K562 (cell line): ENCODE measurements around the gene DENND5B. TPM values are rescaled to one million over a fixed set of nuclear protein-coding genes. Genes with fewer than 3 reads are reported as not detected.

ENCODE experiments used
- ATAC-seq: fragments of 200-7000 bp; cut with Tn5 transposase; 3 replicates; pipeline ENCODE4 v1.9.1; 2020; ENCODE audit warnings: moderate library complexity
- BruUV-seq: library from RNA; stranded (reverse); fragments of 400-500 nt; replicated peaks from 2 replicates; lab custom pipeline; 2021; lab: Mats Ljungman, UMichigan
- CTCF ChIA-PET: fragments of 300-600 bp; formaldehyde crosslinking; extraction: SDS; loops from one replicate; lab custom pipeline; 2021; ENCODE audit warnings: low intra/inter-chr PET ratio; lab: Yijun Ruan, JAX
- POLR2A ChIA-PET: fragments of 300-600, 350-650 bp; sonication (Branson Sonifier 250); formaldehyde crosslinking; extraction: SDS; loops from one replicate; lab custom pipeline; 2021; ENCODE audit warnings: antibody characterized with exemption, inconsistent platforms; lab: Yijun Ruan, JAX
- DNase-seq, 4 experiments: peaks; one replicate each; pipeline versions ENCODE4 v3.0.0 to v3.0.0-alpha.2; 2011 to 2018; ENCODE audit warnings: low spot score in 3 of 4, mixed read lengths in 3 of 4; ENCODE audit errors: extremely low read depth in 1 of 4
- FAIRE-seq: peaks from 2 replicates; lab custom pipeline; 2011; peaks lifted over from hg19 to GRCh38; lab: Jason Lieb, UNC
- H2AFZ ChIP-seq: 2 replicates; pipeline ENCODE4 v1.6.0; 2011; ENCODE audit warnings: low read depth, low read length, control low read depth, inconsistent platforms
- H3K27ac ChIP-seq: fragments of 200-600 bp; 3 replicates; pipeline ENCODE4 v1.8.0; 2011; ENCODE audit warnings: low read depth, mild to moderate bottlenecking, control low read depth, inconsistent platforms, low read length, moderate library complexity, mixed read lengths; ENCODE audit errors: extremely low read depth
- H3K27me3 ChIP-seq, 2 experiments: fragments of 300-600 bp in 1 of 2; 2 replicates in 1 of 2; 3 replicates in 1 of 2; pipeline versions ENCODE4 v1.6.0 to v1.8.0; 2011; ENCODE audit warnings: inconsistent platforms in 2 of 2, low read length in 2 of 2, mild to moderate bottlenecking in 1 of 2, mixed read lengths in 1 of 2, moderate library complexity in 1 of 2; ENCODE audit not compliant: control insufficient read depth in 2 of 2, insufficient read depth in 2 of 2
- H3K36me3 ChIP-seq: fragments of 300-600 bp; 3 replicates; pipeline ENCODE4 v1.8.0; 2011; ENCODE audit warnings: mild to moderate bottlenecking, low read length, inconsistent platforms; ENCODE audit not compliant: control insufficient read depth, insufficient read depth
- H3K4me1 ChIP-seq, 2 experiments: fragments of 200-600 bp in 1 of 2; replicated peaks in 1 of 2; 2 replicates in 1 of 2; 3 replicates in 1 of 2; pipeline versions ENCODE4 v1.5.1 to v1.8.0; 2011; ENCODE audit warnings: inconsistent platforms in 2 of 2, low read length in 2 of 2, mild to moderate bottlenecking in 1 of 2, mixed read lengths in 1 of 2, moderate library complexity in 1 of 2; ENCODE audit not compliant: control insufficient read depth in 2 of 2, insufficient read depth in 2 of 2
- H3K4me2 ChIP-seq: 2 replicates; pipeline ENCODE4 v1.6.1; 2011; ENCODE audit warnings: low read length, control low read depth, inconsistent platforms, mixed read lengths; ENCODE audit not compliant: insufficient read depth
- H3K4me3 ChIP-seq: fragments of 200-600 bp; sonication (generic), shearing (Covaris generic); 2 replicates; pipeline ENCODE4 v1.5.1; 2016; ENCODE audit warnings: control low read depth, inconsistent platforms
- H3K79me2 ChIP-seq: fragments of 200-600 bp; 3 replicates; pipeline ENCODE4 v1.8.0; 2011; ENCODE audit warnings: low read length, inconsistent platforms; ENCODE audit not compliant: control insufficient read depth, insufficient read depth
- H3K9ac ChIP-seq, 2 experiments: 2 replicates each; pipeline versions ENCODE4 v1.6.0 to v1.6.1; 2011; ENCODE audit warnings: low read depth in 2 of 2, low read length in 2 of 2, control low read depth in 1 of 2, inconsistent platforms in 1 of 2, mild to moderate bottlenecking in 1 of 2, mixed read lengths in 1 of 2; ENCODE audit not compliant: insufficient read depth in 1 of 2
- H3K9me1 ChIP-seq: one replicate; pipeline ENCODE4 v1.6.0; 2011; ENCODE audit warnings: inconsistent platforms, mild to moderate bottlenecking, low read length, moderate library complexity; ENCODE audit not compliant: control insufficient read depth, insufficient read depth
- H3K9me3 ChIP-seq: replicated peaks from 2 replicates; pipeline ENCODE4 v1.5.1; 2011; ENCODE audit warnings: low read depth, low read length, inconsistent platforms; ENCODE audit not compliant: control insufficient read depth, insufficient read depth
- H4K20me1 ChIP-seq: replicated peaks from 2 replicates; pipeline ENCODE4 v1.6.1; 2011; ENCODE audit warnings: low read length, inconsistent platforms, mixed read lengths; ENCODE audit not compliant: control insufficient read depth, insufficient read depth
- NCOA2 ChIP-seq, 2 experiments: fragments of 450-650 bp; IDR thresholded peaks; 2 replicates each; pipeline ENCODE4 v1.6.1; 2018; ENCODE audit warnings: mild to moderate bottlenecking in 2 of 2, moderate library complexity in 1 of 2; ENCODE audit not compliant: partially characterized antibody in 2 of 2
- SFPQ ChIP-seq: fragments of 200-400 bp; formaldehyde crosslinking; IDR thresholded peaks from 2 replicates; pipeline ENCODE4 v1.6.1; 2017; ENCODE audit warnings: mild to moderate bottlenecking, low read depth, low read length, moderate library complexity
- SMC3 ChIP-seq: conservative IDR thresholded peaks from 2 replicates; pipeline ENCODE4 v1.6.1; 2011; ENCODE audit warnings: low read depth, low read length, improper control_type of control experiment; ENCODE audit not compliant: insufficient read depth
- ZNF282 ChIP-seq: sonication (generic); formaldehyde crosslinking; IDR thresholded peaks from 2 replicates; pipeline ENCODE4 v1.8.1; 2023; ENCODE audit warnings: missing genetic modification reagents
- ZNF655 ChIP-seq: fragments of 250-450 bp; sonication (Bioruptor Pico); IDR thresholded peaks from 2 replicates; pipeline ENCODE4 v1.5.0; 2021
- in situ Hi-C: fragments of 300-500 bp; cut with MboI; formaldehyde crosslinking; loops from 4 replicates; pipeline ENCODE4 v1.15.0; 2018; ENCODE audit warnings: inconsistent platforms, mixed read lengths
- intact Hi-C: fragments of 100-400 bp; cut with micrococcal nuclease; formaldehyde crosslinking; loops from 2 replicates; pipeline ENCODE4 v1.14.2; 2022
- polyA plus RNA-seq, 8 experiments: library from polyadenylated mRNA; depleted of rRNA in 4 of 8; stranded (reverse) in 5 of 8; unstranded in 3 of 8; fragments of >200 nt; fragmentation: Nextera tagmentation in 2 of 8; fragmentation: Illumina TruSeq in 1 of 8; extraction: Ambion mirVana in 2 of 8; extraction: Trizol in 1 of 8; gene quantifications; 2 replicates each; pipeline versions ENCODE4 v1.2.1 to v1.2.3, GENCODE V29; 2011 to 2014; ENCODE audit warnings: inconsistent platforms in 1 of 8, missing spikeins in 1 of 8
- total RNA-seq, 7 experiments: library from RNA; depleted of rRNA in 6 of 7; stranded (reverse); fragments of >200 nt in 6 of 7; fragmentation: Illumina TruSeq in 2 of 7; extraction: Trizol in 2 of 7; gene quantifications; 2 replicates each; pipeline versions ENCODE4 v1.2.1 to v1.2.3, GENCODE V29; 2011 to 2021; ENCODE audit warnings: low replicate concordance in 1 of 7
- TF ChIP-seq, protein P1 (sequence below): fragments of 450-650 bp; formaldehyde crosslinking; conservative IDR thresholded peaks from 2 replicates; pipeline ENCODE4 v1.4.0; 2022; ENCODE audit warnings: mild to moderate bottlenecking, missing genetic modification characterization
- TF ChIP-seq, protein P2 (sequence below): fragments of 450-650 bp; IDR thresholded peaks from 2 replicates; pipeline ENCODE4 v1.6.1; 2016; ENCODE audit warnings: borderline replicate concordance
- TF ChIP-seq, protein P3 (sequence below): fragments of 450-650 bp; IDR thresholded peaks from 2 replicates; pipeline ENCODE4 v1.6.1; 2016
- TF ChIP-seq, protein P4 (sequence below): sonication (generic); formaldehyde crosslinking; IDR thresholded peaks from 2 replicates; pipeline ENCODE4 v1.8.0; 2022; ENCODE audit warnings: mild to moderate bottlenecking, missing genetic modification reagents, borderline replicate concordance
- TF ChIP-seq, protein P5 (sequence below): fragments of 450-650 bp; IDR thresholded peaks from 2 replicates; pipeline ENCODE4 v1.6.1; 2017; ENCODE audit warnings: mild to moderate bottlenecking, moderate library complexity

The DENND5B gene
- total and polyA plus RNA-seq, 9 of the 15 experiments (the other 6 are each of a cell fraction or from before 2014, with no cell fraction given), result 0.99 to 6.0 (median 3.6) TPM

DNA sequence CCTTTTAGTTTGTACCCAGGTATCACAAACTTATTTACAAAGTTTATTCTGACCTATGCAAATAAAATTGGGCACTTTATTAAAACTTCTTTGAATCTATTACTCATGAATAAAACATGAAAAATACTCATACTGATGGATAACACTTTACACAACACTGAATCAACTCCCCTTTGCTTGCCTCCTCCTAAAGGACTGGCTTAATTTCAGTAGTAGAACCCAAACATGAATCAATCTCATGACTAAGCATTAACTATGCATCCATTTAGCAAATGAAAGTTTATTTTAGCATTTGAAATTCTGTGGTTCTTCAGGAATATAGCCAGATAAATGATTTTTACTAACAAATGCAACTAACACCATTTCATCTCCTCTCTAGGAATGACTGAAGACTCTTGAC, 32.4 kb downstream of the DENND5B start:
- intact Hi-C loops (no loop called here), in situ Hi-C loops (no loop called here)
- DNase-seq (no peak), FAIRE-seq (no peak), ATAC-seq (no peak)
- Histone ChIP-seq H3K4me2 (no peak overlapping the region), H3K27me3 (peaks cover 0 to 2% of the 10 kb centered on the region in 2 experiments; a peak in 1 of 5 replicates), H3K4me1 (no peaks in the 10 kb centered on the region), H3K79me2 (no peaks in the 10 kb centered on the region), H3K9me3 (no peaks in the 10 kb centered on the region), H2AFZ (no peak overlapping the region), H3K9ac (no peak overlapping the region), H3K36me3 (no peaks in the 10 kb centered on the region), H3K9me1 (no peaks in the 10 kb centered on the region), H3K4me3 (no peak overlapping the region), H4K20me1 (no peaks in the 10 kb centered on the region), H3K27ac (no peak overlapping the region)
- no TSS peak for BruUV-seq
- POLR2A ChIA-PET, result no interaction called here
- CTCF ChIA-PET, result no interaction called here
- TF ChIP-seq, protein P1, sequence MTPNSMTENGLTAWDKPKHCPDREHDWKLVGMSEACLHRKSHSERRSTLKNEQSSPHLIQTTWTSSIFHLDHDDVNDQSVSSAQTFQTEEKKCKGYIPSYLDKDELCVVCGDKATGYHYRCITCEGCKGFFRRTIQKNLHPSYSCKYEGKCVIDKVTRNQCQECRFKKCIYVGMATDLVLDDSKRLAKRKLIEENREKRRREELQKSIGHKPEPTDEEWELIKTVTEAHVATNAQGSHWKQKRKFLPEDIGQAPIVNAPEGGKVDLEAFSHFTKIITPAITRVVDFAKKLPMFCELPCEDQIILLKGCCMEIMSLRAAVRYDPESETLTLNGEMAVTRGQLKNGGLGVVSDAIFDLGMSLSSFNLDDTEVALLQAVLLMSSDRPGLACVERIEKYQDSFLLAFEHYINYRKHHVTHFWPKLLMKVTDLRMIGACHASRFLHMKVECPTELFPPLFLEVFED (CRISPR knock-in tag), result no peak
- no peak for TF ChIP-seq ZNF282 (CRISPR knock-in tag)
- no peak for TF ChIP-seq SFPQ
- TF ChIP-seq, protein P2, sequence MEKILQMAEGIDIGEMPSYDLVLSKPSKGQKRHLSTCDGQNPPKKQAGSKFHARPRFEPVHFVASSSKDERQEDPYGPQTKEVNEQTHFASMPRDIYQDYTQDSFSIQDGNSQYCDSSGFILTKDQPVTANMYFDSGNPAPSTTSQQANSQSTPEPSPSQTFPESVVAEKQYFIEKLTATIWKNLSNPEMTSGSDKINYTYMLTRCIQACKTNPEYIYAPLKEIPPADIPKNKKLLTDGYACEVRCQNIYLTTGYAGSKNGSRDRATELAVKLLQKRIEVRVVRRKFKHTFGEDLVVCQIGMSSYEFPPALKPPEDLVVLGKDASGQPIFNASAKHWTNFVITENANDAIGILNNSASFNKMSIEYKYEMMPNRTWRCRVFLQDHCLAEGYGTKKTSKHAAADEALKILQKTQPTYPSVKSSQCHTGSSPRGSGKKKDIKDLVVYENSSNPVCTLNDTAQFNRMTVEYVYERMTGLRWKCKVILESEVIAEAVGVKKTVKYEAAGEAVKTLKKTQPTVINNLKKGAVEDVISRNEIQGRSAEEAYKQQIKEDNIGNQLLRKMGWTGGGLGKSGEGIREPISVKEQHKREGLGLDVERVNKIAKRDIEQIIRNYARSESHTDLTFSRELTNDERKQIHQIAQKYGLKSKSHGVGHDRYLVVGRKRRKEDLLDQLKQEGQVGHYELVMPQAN, result no peak
- TF ChIP-seq, protein P3, sequence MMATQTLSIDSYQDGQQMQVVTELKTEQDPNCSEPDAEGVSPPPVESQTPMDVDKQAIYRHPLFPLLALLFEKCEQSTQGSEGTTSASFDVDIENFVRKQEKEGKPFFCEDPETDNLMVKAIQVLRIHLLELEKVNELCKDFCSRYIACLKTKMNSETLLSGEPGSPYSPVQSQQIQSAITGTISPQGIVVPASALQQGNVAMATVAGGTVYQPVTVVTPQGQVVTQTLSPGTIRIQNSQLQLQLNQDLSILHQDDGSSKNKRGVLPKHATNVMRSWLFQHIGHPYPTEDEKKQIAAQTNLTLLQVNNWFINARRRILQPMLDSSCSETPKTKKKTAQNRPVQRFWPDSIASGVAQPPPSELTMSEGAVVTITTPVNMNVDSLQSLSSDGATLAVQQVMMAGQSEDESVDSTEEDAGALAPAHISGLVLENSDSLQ, result no peak
- no peak for TF ChIP-seq NCOA2 (IDR thresholded peaks at IDR 0.05; ENCODE audit: partially characterized antibody in 2 of 2)
- TF ChIP-seq, protein P4, sequence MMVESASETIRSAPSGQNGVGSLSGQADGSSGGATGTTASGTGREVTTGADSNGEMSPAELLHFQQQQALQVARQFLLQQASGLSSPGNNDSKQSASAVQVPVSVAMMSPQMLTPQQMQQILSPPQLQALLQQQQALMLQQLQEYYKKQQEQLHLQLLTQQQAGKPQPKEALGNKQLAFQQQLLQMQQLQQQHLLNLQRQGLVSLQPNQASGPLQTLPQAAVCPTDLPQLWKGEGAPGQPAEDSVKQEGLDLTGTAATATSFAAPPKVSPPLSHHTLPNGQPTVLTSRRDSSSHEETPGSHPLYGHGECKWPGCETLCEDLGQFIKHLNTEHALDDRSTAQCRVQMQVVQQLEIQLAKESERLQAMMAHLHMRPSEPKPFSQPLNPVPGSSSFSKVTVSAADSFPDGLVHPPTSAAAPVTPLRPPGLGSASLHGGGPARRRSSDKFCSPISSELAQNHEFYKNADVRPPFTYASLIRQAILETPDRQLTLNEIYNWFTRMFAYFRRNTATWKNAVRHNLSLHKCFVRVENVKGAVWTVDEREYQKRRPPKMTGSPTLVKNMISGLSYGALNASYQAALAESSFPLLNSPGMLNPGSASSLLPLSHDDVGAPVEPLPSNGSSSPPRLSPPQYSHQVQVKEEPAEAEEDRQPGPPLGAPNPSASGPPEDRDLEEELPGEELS (CRISPR knock-in tag), result no peak
- TF ChIP-seq, protein P5, sequence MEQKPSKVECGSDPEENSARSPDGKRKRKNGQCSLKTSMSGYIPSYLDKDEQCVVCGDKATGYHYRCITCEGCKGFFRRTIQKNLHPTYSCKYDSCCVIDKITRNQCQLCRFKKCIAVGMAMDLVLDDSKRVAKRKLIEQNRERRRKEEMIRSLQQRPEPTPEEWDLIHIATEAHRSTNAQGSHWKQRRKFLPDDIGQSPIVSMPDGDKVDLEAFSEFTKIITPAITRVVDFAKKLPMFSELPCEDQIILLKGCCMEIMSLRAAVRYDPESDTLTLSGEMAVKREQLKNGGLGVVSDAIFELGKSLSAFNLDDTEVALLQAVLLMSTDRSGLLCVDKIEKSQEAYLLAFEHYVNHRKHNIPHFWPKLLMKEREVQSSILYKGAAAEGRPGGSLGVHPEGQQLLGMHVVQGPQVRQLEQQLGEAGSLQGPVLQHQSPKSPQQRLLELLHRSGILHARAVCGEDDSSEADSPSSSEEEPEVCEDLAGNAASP, result no peak
- no peak for TF ChIP-seq ZNF655 (CRISPR knock-in tag)
- TF ChIP-seq SMC3, result no peak
